Loucy (cell line): ENCODE measurements around the gene RAI14.

Experiments
- H2AFZ ChIP-seq: fragments of 200-600 bp; sonication (generic); 2 replicates; pipeline ENCODE4 v1.6.0; 2016; ENCODE audit warnings: antibody characterized with exemption, mild to moderate bottlenecking, low read length, moderate library complexity
- H3F3A ChIP-seq: fragments of 200-600 bp; 2 replicates; pipeline ENCODE4 v1.6.0; 2016; ENCODE audit warnings: antibody characterized with exemption, low read depth, mild to moderate bottlenecking
- H3K27me3 ChIP-seq: fragments of 200-600 bp; sonication (generic); 2 replicates; pipeline ENCODE4 v1.6.1; 2014; ENCODE audit warnings: low read length, mild to moderate bottlenecking; ENCODE audit not compliant: insufficient read depth, poor library complexity, severe bottlenecking
- H3K36me3 ChIP-seq: fragments of 200-600 bp; sonication (generic); 2 replicates; pipeline ENCODE4 v1.6.1; 2016; ENCODE audit warnings: low read length; ENCODE audit not compliant: insufficient read depth
- H3K4me1 ChIP-seq: fragments of 200-600 bp; sonication (generic); 2 replicates; pipeline ENCODE4 v1.5.1; 2014; ENCODE audit warnings: low read length, mild to moderate bottlenecking; ENCODE audit not compliant: insufficient read depth, poor library complexity, severe bottlenecking
- H3K4me2 ChIP-seq: fragments of 200-600 bp; sonication (generic); 2 replicates; pipeline ENCODE4 v1.6.0; 2014; ENCODE audit warnings: antibody characterized with exemption, low read length, low read depth, mild to moderate bottlenecking; ENCODE audit not compliant: poor library complexity, severe bottlenecking
- H3K4me3 ChIP-seq: fragments of 200-600 bp; sonication (generic); 2 replicates; pipeline ENCODE4 v1.5.1; 2014; ENCODE audit warnings: low read length, mild to moderate bottlenecking, mixed read lengths; ENCODE audit not compliant: poor library complexity, severe bottlenecking
- H3K79me2 ChIP-seq: fragments of 200-600 bp; sonication (generic); 2 replicates; pipeline ENCODE4 v1.6.1; 2014; ENCODE audit warnings: low read length; ENCODE audit not compliant: insufficient read depth
- H3K9ac ChIP-seq: fragments of 200-600 bp; sonication (generic); 2 replicates; pipeline ENCODE4 v1.6.0; 2014; ENCODE audit warnings: mild to moderate bottlenecking, low read depth, low read length, moderate library complexity; ENCODE audit not compliant: poor library complexity, severe bottlenecking
- H3K9me2 ChIP-seq: fragments of 200-600 bp; sonication (generic); replicated peaks from 2 replicates; pipeline ENCODE4 v1.6.1; 2016; ENCODE audit warnings: low read depth, low read length, mixed read lengths
- H3K9me3 ChIP-seq: fragments of 200-600 bp; sonication (generic); 2 replicates; pipeline ENCODE4 v1.6.1; 2014; ENCODE audit warnings: mild to moderate bottlenecking, antibody characterized with exemption, low read length, low read depth; ENCODE audit not compliant: insufficient read depth
- H4K20me1 ChIP-seq: fragments of 200-600 bp; sonication (generic); 2 replicates; pipeline ENCODE4 v1.6.0; 2014; ENCODE audit warnings: antibody characterized with exemption, low read length, mild to moderate bottlenecking; ENCODE audit not compliant: insufficient read depth, poor library complexity, severe bottlenecking
- CTCF ChIP-seq: fragments of 200-600 bp; sonication (generic); conservative IDR thresholded peaks from 2 replicates; pipeline ENCODE4 v1.5.1; 2014; ENCODE audit warnings: mild to moderate bottlenecking, antibody characterized with exemption, low read length
- EZH2phosphoT487 ChIP-seq: fragments of 200-600 bp; IDR thresholded peaks from 2 replicates; pipeline ENCODE4 v1.6.1; 2018; ENCODE audit warnings: antibody characterized with exemption, mild to moderate bottlenecking, moderate library complexity, borderline replicate concordance

Gene RAI14

GRCh38 chr5:34632807-34633422 is 23.2 kb upstream of the RAI14 start:
- Histone ChIP-seq H3F3A (no peaks in the 10 kb centered on the region), H3K4me3 (no peak overlapping the region), H4K20me1 (no peaks in the 10 kb centered on the region), H3K36me3 (no peaks in the 10 kb centered on the region), H2AFZ (no peak overlapping the region), H3K9me2 (no peaks in the 10 kb centered on the region), H3K79me2 (no peaks in the 10 kb centered on the region), H3K27me3 (no peaks in the 10 kb centered on the region), H3K9me3 (no peaks in the 10 kb centered on the region), H3K4me2 (no peak overlapping the region), H3K4me1 (peaks cover 12% of the 10 kb centered on the region), H3K9ac (no peak overlapping the region)
- no peak for TF ChIP-seq EZH2phosphoT487
- no peak for TF ChIP-seq CTCF

- Histone ChIP-seq H2AFZ (no peak overlapping the region), H3K4me1 (no peaks in the 10 kb centered on the region), H3F3A (no peaks in the 10 kb centered on the region), H4K20me1 (no peaks in the 10 kb centered on the region), H3K4me3 (no peak overlapping the region), H3K9me3 (no peaks in the 10 kb centered on the region), H3K27me3 (no peaks in the 10 kb centered on the region), H3K9ac (no peak overlapping the region), H3K36me3 (no peaks in the 10 kb centered on the region), H3K79me2 (no peaks in the 10 kb centered on the region), H3K4me2 (no peak overlapping the region), H3K9me2 (no peaks in the 10 kb centered on the region)
- TF ChIP-seq EZH2phosphoT487 = no peak
- TF ChIP-seq CTCF = no peak
Observed at GRCh38 chr5:34639852-34640626, 16.1 kb upstream of the RAI14 start.

GRCh38 chr5:34648039-34648839 is 7.9 kb upstream of the RAI14 start:
- H3K9ac ChIP-seq = no peak overlapping the region
- no peaks in the 10 kb centered on the region for H3K36me3 ChIP-seq
- H3K9me3 ChIP-seq = no peaks in the 10 kb centered on the region
- no peaks in the 10 kb centered on the region for H3K9me2 ChIP-seq
- H3K4me1 ChIP-seq = peaks cover 16% of the 10 kb centered on the region
- no peak overlapping the region for H2AFZ ChIP-seq
- H3K4me2 ChIP-seq = no peak overlapping the region
- H3K79me2 ChIP-seq = no peaks in the 10 kb centered on the region
- no peaks in the 10 kb centered on the region for H3F3A ChIP-seq
- no peaks in the 10 kb centered on the region for H4K20me1 ChIP-seq
- no peaks in the 10 kb centered on the region for H3K27me3 ChIP-seq
- TF ChIP-seq CTCF (no peak), EZH2phosphoT487 (no peak)
- no peak overlapping the region for H3K4me3 ChIP-seq
